Keratinocyte (primary cell): ENCODE results near the gene CRX.

Source experiments
- CTCF ChIP-seq, 3 experiments: IDR thresholded peaks in 1 of 3; conservative IDR thresholded peaks in 1 of 3; optimal IDR thresholded peaks in 1 of 3; 2 replicates in 2 of 3; 3 replicates in 1 of 3; pipeline versions ENCODE3 to v1.5.1; 2011; ENCODE audit warnings: low read length in 3 of 3, mild to moderate bottlenecking in 3 of 3, moderate library complexity in 2 of 3, control low read depth in 1 of 3, inconsistent platforms in 1 of 3; ENCODE audit not compliant: insufficient read depth in 2 of 3; ENCODE audit errors: extremely low read depth in 1 of 3
- EZH2 ChIP-seq: IDR thresholded peaks from one replicate; pipeline ENCODE4 v1.6.1; 2012; ENCODE audit warnings: inconsistent platforms, mild to moderate bottlenecking, low read length, moderate library complexity

GRCh38 chr19:47776568-47776967 is 45.2 kb upstream of the CRX start:
- TF ChIP-seq EZH2 = no peak
- no peak for TF ChIP-seq CTCF (optimal IDR thresholded peaks at IDR 0.05 in 1 of 3, IDR thresholded peaks at IDR 0.05 in 1 of 3, conservative IDR thresholded peaks at IDR 0.05 in 1 of 3; ENCODE audit: extremely low read depth in 1 of 3, insufficient read depth in 2 of 3, low read length in 3 of 3)
